CD4-positive, CD25-positive, alpha-beta regulatory T cell (primary cell): ENCODE results near the gene CREB1. TPM values are rescaled to one million over a fixed set of nuclear protein-coding genes. Genes with fewer than 3 reads are reported as not detected.
A peak's percentile ranks its signal among the peaks of the same experiment; 100 is the strongest.

ENCODE experiments used
- ATAC-seq, 2 donors: fragments of 150-1000 bp; cut with Tn5 transposase; one replicate each; pipeline ENCODE4 v1.10.0; 2021; ENCODE audit warnings: low read depth in 2 of 2, moderate number of reproducible peaks in 2 of 2, moderate library complexity in 1 of 2
- DNase-seq, 3 donors: peaks; one replicate each; pipeline versions ENCODE4 v3.0.0 to v3.0.0-alpha.2; 2012 to 2022; ENCODE audit warnings: mixed read lengths in 1 of 3
- H3K27ac ChIP-seq: one replicate; pipeline ENCODE4 v1.7.0; 2013; ENCODE audit warnings: mild to moderate bottlenecking, low read length; ENCODE audit not compliant: insufficient read depth, poor library complexity, severe bottlenecking
- H3K27me3 ChIP-seq: one replicate; pipeline ENCODE4 v1.7.0; 2013; ENCODE audit warnings: low read length; ENCODE audit not compliant: control insufficient read depth, insufficient read depth
- H3K36me3 ChIP-seq: one replicate; pipeline ENCODE4 v1.7.0; 2013; ENCODE audit warnings: mild to moderate bottlenecking, low read length, moderate library complexity; ENCODE audit not compliant: control insufficient read depth, insufficient read depth
- H3K4me1 ChIP-seq: 2 replicates; pipeline ENCODE4 v1.7.0; 2013; ENCODE audit warnings: mild to moderate bottlenecking, low read length; ENCODE audit not compliant: insufficient read depth, control insufficient read depth, poor library complexity, severe bottlenecking
- H3K4me3 ChIP-seq: one replicate; pipeline ENCODE4 v1.7.0; 2013; ENCODE audit warnings: low read depth, mild to moderate bottlenecking, low read length, moderate library complexity
- H3K9me3 ChIP-seq, 2 experiments: 1 replicate in 1 of 2; 2 replicates in 1 of 2; pipeline ENCODE4 v1.7.0; 2013; ENCODE audit warnings: low read length in 2 of 2, mild to moderate bottlenecking in 1 of 2, moderate library complexity in 1 of 2; ENCODE audit not compliant: control insufficient read depth in 2 of 2
- H3K27ac Mint-ChIP-seq, 3 donors: one replicate each; pipeline ENCODE4 v1.8.0; 2020 to 2022; ENCODE audit warnings: mild to moderate bottlenecking in 3 of 3, mixed read lengths in 3 of 3, moderate library complexity in 2 of 3
- H3K27me3 Mint-ChIP-seq: one replicate; pipeline ENCODE4 v1.8.0; 2022; ENCODE audit warnings: mild to moderate bottlenecking, mixed read lengths
- H3K36me3 Mint-ChIP-seq: one replicate; pipeline ENCODE4 v1.8.0; 2020; ENCODE audit warnings: mixed read lengths
- H3K4me1 Mint-ChIP-seq, 4 donors: one replicate each; pipeline ENCODE4 v1.8.0; 2020 to 2022; ENCODE audit warnings: mixed read lengths in 4 of 4, mild to moderate bottlenecking in 1 of 4
- H3K4me3 Mint-ChIP-seq, 4 donors: one replicate each; pipeline ENCODE4 v1.8.0; 2020 to 2022; ENCODE audit warnings: mild to moderate bottlenecking in 4 of 4, mixed read lengths in 4 of 4, moderate library complexity in 3 of 4
- H3K9me3 Mint-ChIP-seq, 7 donors: one replicate each; pipeline ENCODE4 v1.8.0; 2020 to 2022; ENCODE audit warnings: mixed read lengths in 7 of 7, mild to moderate bottlenecking in 3 of 7, moderate library complexity in 2 of 7
- polyA plus RNA-seq, 4 donors: library from polyadenylated mRNA; unstranded; fragments of 300-500 nt; fragmentation: Illumina TruSeq; gene quantifications; one replicate each; pipeline ENCODE4 v1.2.3, GENCODE V29; 2021
- total RNA-seq: library from RNA; stranded (reverse); gene quantifications from one replicate; pipeline ENCODE4 v1.2.3, GENCODE V29; 2022

The CREB1 gene
- total and polyA plus RNA-seq, 5 donors from 2014 or later: 69.0 to 124 (median 90.8) TPM

GRCh38 chr2:207532676-207533075 is 2.9 kb downstream of the CREB1 start:
- Mint-ChIP-seq H3K27me3 (peaks cover 11% of the 10 kb centered on the region), H3K4me1 (peaks cover 34 to 73% (median 54%) of the 10 kb centered on the region in 4 donors), H3K36me3 (peaks cover 6% of the 10 kb centered on the region), H3K9me3 (peaks cover 0 to 2% (median 0%) of the 10 kb centered on the region in 7 donors), H3K4me3 (peak overlapping the region; percentile 90 to 99 (median 93)), H3K27ac (peak overlapping the region; percentile 63 to 99 (median 97))
- Histone ChIP-seq H3K9me3 (no peaks in the 10 kb centered on the region), H3K27ac (peak overlapping the region; percentile 100), H3K4me3 (peak overlapping the region; percentile 70), H3K27me3 (no peaks in the 10 kb centered on the region), H3K36me3 (no peaks in the 10 kb centered on the region), H3K4me1 (peaks cover 79% of the 10 kb centered on the region)
- DNase-seq (no peak), ATAC-seq (no peak)

- H3K4me1 Mint-ChIP-seq: peaks cover 30 to 73% (median 54%) of the 10 kb centered on the region in 4 donors
- ATAC-seq (no peak), DNase-seq (no peak)
- peaks cover 0 to 2% (median 0%) of the 10 kb centered on the region in 7 donors for H3K9me3 Mint-ChIP-seq
- H3K4me3 Mint-ChIP-seq: peak overlapping the region; percentile 75 to 91 (median 86)
- Histone ChIP-seq H3K27ac (peak overlapping the region; percentile 100), H3K4me1 (peaks cover 73% of the 10 kb centered on the region), H3K27me3 (no peaks in the 10 kb centered on the region), H3K4me3 (peak overlapping the region; percentile 70), H3K36me3 (no peaks in the 10 kb centered on the region), H3K9me3 (no peaks in the 10 kb centered on the region)
- H3K36me3 Mint-ChIP-seq: peaks cover 10% of the 10 kb centered on the region
- H3K27me3 Mint-ChIP-seq: peaks cover 11% of the 10 kb centered on the region
- H3K27ac Mint-ChIP-seq: peak overlapping the region; percentile 78 to 97 (median 83)
These were observed 3.8 kb downstream of the CREB1 start for GRCh38 chr2:207533461-207534008.

- no peaks in the 10 kb centered on the region for H3K36me3 ChIP-seq
- Mint-ChIP-seq H3K27me3 (peaks cover 15% of the 10 kb centered on the region), H3K36me3 (peaks cover 13% of the 10 kb centered on the region), H3K4me1 (peaks cover 35 to 77% (median 59%) of the 10 kb centered on the region in 4 donors), H3K4me3 (peak overlapping the region; percentile 56 to 90 (median 75)), H3K9me3 (peaks cover 0 to 2% (median 0%) of the 10 kb centered on the region in 7 donors), H3K27ac (peak overlapping the region in 2 of 3 donors; percentile 78 to 97)
- H3K4me3 ChIP-seq: peak overlapping the region; percentile 70
- H3K4me1 ChIP-seq: peaks cover 69% of the 10 kb centered on the region
- peak overlapping the region; percentile 100 for H3K27ac ChIP-seq
- no peaks in the 10 kb centered on the region for H3K27me3 ChIP-seq
- H3K9me3 ChIP-seq: no peaks in the 10 kb centered on the region
- no peak for DNase-seq
- no peak for ATAC-seq
These were observed 4.7 kb downstream of the CREB1 start for GRCh38 chr2:207534417-207534816.

GRCh38 chr2:207539470-207539869 is 9.7 kb downstream of the CREB1 start:
- ATAC-seq: no peak
- peak overlapping the region; percentile 2 to 29 (median 10) for H3K27ac Mint-ChIP-seq
- no peaks in the 10 kb centered on the region for H3K27me3 ChIP-seq
- H3K36me3 ChIP-seq: peaks cover 3% of the 10 kb centered on the region
- peaks cover 48 to 84% (median 59%) of the 10 kb centered on the region in 4 donors for H3K4me1 Mint-ChIP-seq
- H3K9me3 ChIP-seq: no peaks in the 10 kb centered on the region
- H3K4me3 Mint-ChIP-seq: peak overlapping the region in 2 of 4 donors; percentile 0 to 52
- H3K9me3 Mint-ChIP-seq: no peaks in the 10 kb centered on the region
- no peak for DNase-seq
- H3K4me1 ChIP-seq: peaks cover 56% of the 10 kb centered on the region
- no peak overlapping the region for H3K4me3 ChIP-seq
- peaks cover 4% of the 10 kb centered on the region for H3K27me3 Mint-ChIP-seq
- H3K27ac ChIP-seq: no peak overlapping the region
- peaks cover 11% of the 10 kb centered on the region for H3K36me3 Mint-ChIP-seq

GRCh38 chr2:207540431-207540830 is 10.7 kb downstream of the CREB1 start:
- no peaks in the 10 kb centered on the region for H3K9me3 Mint-ChIP-seq
- H3K27ac ChIP-seq: peak overlapping the region; percentile 8
- H3K9me3 ChIP-seq: no peaks in the 10 kb centered on the region
- ATAC-seq (no peak), DNase-seq (no peak)
- peaks cover 38 to 84% (median 53%) of the 10 kb centered on the region in 4 donors for H3K4me1 Mint-ChIP-seq
- H3K27me3 Mint-ChIP-seq: peaks cover 4% of the 10 kb centered on the region
- H3K4me1 ChIP-seq: peaks cover 47% of the 10 kb centered on the region
- H3K27me3 ChIP-seq: no peaks in the 10 kb centered on the region
- no peak overlapping the region for H3K4me3 ChIP-seq
- peaks cover 3% of the 10 kb centered on the region for H3K36me3 ChIP-seq
- H3K4me3 Mint-ChIP-seq: peak overlapping the region in 2 of 4 donors; percentile 0 to 18
- H3K27ac Mint-ChIP-seq: peak overlapping the region in 2 of 3 donors; percentile 2 to 71
- peaks cover 16% of the 10 kb centered on the region for H3K36me3 Mint-ChIP-seq

- peak overlapping the region in 1 of 4 donors; percentile 48 for H3K4me3 Mint-ChIP-seq
- H3K36me3 Mint-ChIP-seq: peaks cover 22% of the 10 kb centered on the region
- H3K27ac ChIP-seq: no peak overlapping the region
These were observed 12.2 kb downstream of the CREB1 start for GRCh38 chr2:207541933-207542332.

GRCh38 chr2:207543272-207543671 is 13.5 kb downstream of the CREB1 start:
- ATAC-seq: no peak
- Histone ChIP-seq H3K4me1 (peaks cover 38% of the 10 kb centered on the region), H3K4me3 (no peak overlapping the region), H3K36me3 (peaks cover 3% of the 10 kb centered on the region), H3K27me3 (no peaks in the 10 kb centered on the region), H3K27ac (no peak overlapping the region), H3K9me3 (no peaks in the 10 kb centered on the region)
- H3K36me3 Mint-ChIP-seq: peaks cover 24% of the 10 kb centered on the region
- no peak overlapping the region for H3K27ac Mint-ChIP-seq
- DNase-seq: no peak
- H3K9me3 Mint-ChIP-seq: no peaks in the 10 kb centered on the region
- peaks cover 39 to 80% (median 55%) of the 10 kb centered on the region in 4 donors for H3K4me1 Mint-ChIP-seq
- H3K27me3 Mint-ChIP-seq: peaks cover 4% of the 10 kb centered on the region
- no peak overlapping the region for H3K4me3 Mint-ChIP-seq

More at GRCh38 chr2:207541933-207542332, 12.2 kb downstream of the CREB1 start:
- Histone ChIP-seq H3K4me3 (peak overlapping the region; percentile 35), H3K9me3 (no peaks in the 10 kb centered on the region), H3K36me3 (peaks cover 3% of the 10 kb centered on the region), H3K27me3 (no peaks in the 10 kb centered on the region), H3K4me1 (peaks cover 34% of the 10 kb centered on the region)
- H3K27me3 Mint-ChIP-seq: peaks cover 4% of the 10 kb centered on the region
- no peak for ATAC-seq
- H3K27ac Mint-ChIP-seq: peak overlapping the region in 1 of 3 donors; percentile 36
- DNase-seq: no peak
- peaks cover 39 to 83% (median 57%) of the 10 kb centered on the region in 4 donors for H3K4me1 Mint-ChIP-seq
- H3K9me3 Mint-ChIP-seq: no peaks in the 10 kb centered on the region

- Mint-ChIP-seq H3K27ac (peak overlapping the region in 2 of 3 donors; percentile 44 to 49), H3K4me3 (no peak overlapping the region), H3K4me1 (peaks cover 56 to 90% (median 59%) of the 10 kb centered on the region in 4 donors), H3K27me3 (no peaks in the 10 kb centered on the region), H3K9me3 (no peaks in the 10 kb centered on the region), H3K36me3 (peaks cover 19% of the 10 kb centered on the region)
- Histone ChIP-seq H3K27me3 (no peaks in the 10 kb centered on the region), H3K4me1 (peaks cover 39% of the 10 kb centered on the region), H3K9me3 (no peaks in the 10 kb centered on the region), H3K27ac (no peak overlapping the region), H3K36me3 (peaks cover 1% of the 10 kb centered on the region), H3K4me3 (no peak overlapping the region)
- ATAC-seq (no peak), DNase-seq (no peak)
These were observed 17.1 kb downstream of the CREB1 start for GRCh38 chr2:207546822-207547221.
